GM12874 (cell line): ENCODE data around the gene LPAR2.

ENCODE experiments used
- TF ChIP-seq, protein P1 (sequence below): IDR thresholded peaks from 2 replicates; pipeline ENCODE4 v1.5.1; 2011; ENCODE audit warnings: low read depth, mild to moderate bottlenecking, control low read depth, low read length, moderate library complexity; ENCODE audit not compliant: insufficient read depth

The LPAR2 gene

GRCh38 chr19:19656451-19657396, 28.7 kb upstream of the LPAR2 start:
- TF ChIP-seq, protein P1, sequence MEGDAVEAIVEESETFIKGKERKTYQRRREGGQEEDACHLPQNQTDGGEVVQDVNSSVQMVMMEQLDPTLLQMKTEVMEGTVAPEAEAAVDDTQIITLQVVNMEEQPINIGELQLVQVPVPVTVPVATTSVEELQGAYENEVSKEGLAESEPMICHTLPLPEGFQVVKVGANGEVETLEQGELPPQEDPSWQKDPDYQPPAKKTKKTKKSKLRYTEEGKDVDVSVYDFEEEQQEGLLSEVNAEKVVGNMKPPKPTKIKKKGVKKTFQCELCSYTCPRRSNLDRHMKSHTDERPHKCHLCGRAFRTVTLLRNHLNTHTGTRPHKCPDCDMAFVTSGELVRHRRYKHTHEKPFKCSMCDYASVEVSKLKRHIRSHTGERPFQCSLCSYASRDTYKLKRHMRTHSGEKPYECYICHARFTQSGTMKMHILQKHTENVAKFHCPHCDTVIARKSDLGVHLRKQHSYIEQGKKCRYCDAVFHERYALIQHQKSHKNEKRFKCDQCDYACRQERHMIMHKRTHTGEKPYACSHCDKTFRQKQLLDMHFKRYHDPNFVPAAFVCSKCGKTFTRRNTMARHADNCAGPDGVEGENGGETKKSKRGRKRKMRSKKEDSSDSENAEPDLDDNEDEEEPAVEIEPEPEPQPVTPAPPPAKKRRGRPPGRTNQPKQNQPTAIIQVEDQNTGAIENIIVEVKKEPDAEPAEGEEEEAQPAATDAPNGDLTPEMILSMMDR, result no peak

DNA sequence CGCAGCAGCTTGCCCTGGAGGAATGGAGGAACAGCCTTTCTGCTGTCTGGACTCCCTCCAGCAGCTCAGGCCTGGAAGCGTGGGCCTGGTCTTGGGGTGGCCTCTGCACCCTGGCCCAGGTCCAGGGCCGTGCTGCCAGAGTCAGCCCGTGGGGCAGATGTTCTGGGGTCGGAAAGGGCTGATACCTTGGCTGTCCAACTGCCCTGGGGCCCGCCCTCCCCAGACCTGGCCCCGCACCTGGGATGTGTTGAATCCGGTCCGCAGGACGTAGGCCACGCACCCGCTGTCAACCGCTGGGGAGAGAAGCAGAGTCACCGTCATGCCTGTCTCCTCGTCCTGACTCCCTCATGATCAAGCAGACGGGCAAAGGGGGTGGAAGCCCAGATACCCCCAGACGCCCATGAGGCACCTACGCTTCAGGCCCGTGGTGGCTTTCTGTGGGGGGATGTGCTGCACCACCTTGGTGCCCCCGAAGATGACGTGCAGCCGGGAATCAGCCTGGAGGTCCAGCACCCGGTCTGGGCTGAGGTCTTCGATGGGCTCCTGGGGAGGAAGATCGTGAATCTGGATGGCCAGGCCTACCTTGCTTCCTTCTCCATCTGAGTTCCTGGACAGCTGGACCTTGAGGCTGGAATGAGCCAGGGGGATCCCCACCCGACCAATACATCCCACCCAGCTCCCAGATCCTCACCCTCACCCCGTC, 27.8 kb upstream of the LPAR2 start:
- TF ChIP-seq, protein P1, result no peak

- TF ChIP-seq, protein P1, result no peak
Observed at GRCh38 chr19:19655051-19655594, 27.1 kb upstream of the LPAR2 start.

- TF ChIP-seq, protein P1, result no peak
Observed at GRCh38 chr19:19654441-19654840, 26.4 kb upstream of the LPAR2 start.

DNA sequence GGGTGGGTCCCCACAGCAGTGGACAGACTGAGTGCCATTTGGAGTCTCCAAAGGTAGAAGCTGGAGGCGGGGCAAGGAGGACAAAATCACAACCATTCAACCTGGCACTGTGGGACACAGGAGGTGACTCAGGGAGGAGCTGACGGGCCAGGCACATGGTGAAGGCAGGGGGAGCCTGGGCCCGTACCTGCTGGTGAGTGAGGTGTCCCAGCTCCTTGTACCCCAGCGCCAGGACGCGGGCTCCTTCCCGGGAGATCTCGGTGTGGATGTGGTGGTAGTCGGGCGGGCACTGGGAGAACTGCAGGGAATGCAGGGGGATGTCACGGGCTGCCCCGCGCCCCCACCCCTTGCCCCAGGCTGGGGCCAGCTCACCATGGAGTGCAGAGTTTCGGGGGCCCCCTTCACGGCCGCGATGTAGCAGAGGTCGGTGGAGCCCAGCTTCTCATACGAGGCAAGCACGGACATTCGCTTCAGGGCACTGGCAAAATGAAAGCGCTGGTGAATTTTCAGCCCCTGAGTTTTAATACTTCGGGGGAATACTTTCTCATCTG, 25.7 kb upstream of the LPAR2 start:
- TF ChIP-seq, protein P1, result no peak

DNA sequence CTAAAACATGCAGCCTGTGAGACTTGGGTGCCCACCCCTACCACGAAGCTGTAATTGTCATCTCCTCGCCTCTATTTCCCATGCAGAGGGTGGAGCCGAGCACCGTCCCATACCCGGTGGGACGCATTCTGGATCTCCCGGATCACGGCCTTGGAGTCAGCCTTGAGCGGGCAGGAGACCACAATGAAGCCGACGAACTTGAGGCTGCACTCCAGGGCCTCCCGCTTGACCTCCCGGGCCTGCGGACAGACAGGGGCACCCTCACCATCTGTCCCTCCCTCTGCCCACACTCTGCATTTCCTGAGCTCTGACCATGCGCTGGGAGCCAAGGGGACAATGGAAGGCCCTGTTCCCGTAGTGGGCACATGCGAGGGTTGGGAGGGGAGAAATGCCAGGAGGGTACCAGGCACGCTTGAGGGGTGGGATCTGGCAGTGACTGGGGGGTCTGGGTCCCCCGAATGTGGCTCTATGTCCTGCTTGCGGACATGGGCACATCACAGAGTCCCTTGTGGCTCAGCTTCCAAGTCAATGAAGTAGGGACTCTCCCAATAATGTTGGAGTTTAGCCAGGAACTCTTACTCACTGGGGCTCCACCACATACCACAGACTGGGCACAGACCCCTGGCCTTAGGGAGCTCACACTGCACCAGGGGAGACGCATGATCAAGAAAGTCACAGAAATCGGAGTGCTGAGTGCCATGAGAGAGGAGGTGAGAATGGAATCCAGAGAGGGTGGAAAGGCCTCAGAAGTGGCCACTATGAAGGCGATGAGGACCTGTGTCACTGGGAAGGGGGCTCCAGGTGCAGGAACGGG, 24.7 kb upstream of the LPAR2 start:
- TF ChIP-seq, protein P1, result no peak

DNA sequence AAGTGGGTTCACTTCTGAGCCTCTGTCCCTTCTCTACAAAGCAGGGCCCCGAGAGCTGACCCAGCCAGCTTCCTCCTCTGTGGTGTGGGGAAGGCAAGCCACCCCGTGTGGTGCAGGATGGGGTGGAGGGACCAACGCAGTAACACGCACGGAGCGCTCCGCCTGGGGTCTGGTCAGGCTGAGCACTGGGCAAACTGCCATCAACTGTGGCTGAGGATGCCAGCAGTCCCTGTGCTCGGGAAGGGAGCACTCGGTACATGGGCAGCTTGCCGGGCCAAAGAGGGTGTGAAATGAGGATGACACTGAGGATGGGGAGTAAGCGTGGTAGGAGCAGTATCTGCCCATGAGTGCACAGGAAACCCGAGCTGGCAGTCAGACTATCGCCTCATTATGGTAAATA, 23.1 kb upstream of the LPAR2 start:
- TF ChIP-seq, protein P1, result no peak
